CD8-positive, alpha-beta memory T cell (primary cell): ENCODE results near the gene SLMAP. TPM values are rescaled to one million over a fixed set of nuclear protein-coding genes. Genes with fewer than 3 reads are reported as not detected.

Experiments
- CTCF ChIA-PET: fragments of 350-600 bp; sonication (Branson Sonifier 250); formaldehyde crosslinking; loops from one replicate; lab custom pipeline; 2021; ENCODE audit warnings: antibody characterized with exemption; lab: Charles Lee
- POLR2A ChIA-PET: fragments of 350-600 bp; sonication (Branson Sonifier 250); formaldehyde crosslinking; loops from one replicate; lab custom pipeline; 2021; ENCODE audit warnings: antibody characterized with exemption; lab: Charles Lee
- DNase-seq, 5 donors: peaks; one replicate each; pipeline versions ENCODE4 v3.0.0 to v3.0.0-alpha.2; 2020 to 2022; ENCODE audit warnings: mixed read lengths in 1 of 5
- H3K27ac ChIP-seq: one replicate; pipeline ENCODE4 v1.7.0; 2013; ENCODE audit warnings: low read depth, mild to moderate bottlenecking, low read length, moderate library complexity
- H3K27me3 ChIP-seq: 2 replicates; pipeline ENCODE4 v1.7.0; 2013; ENCODE audit warnings: low read length, mild to moderate bottlenecking; ENCODE audit not compliant: insufficient read depth, poor library complexity, severe bottlenecking
- H3K36me3 ChIP-seq: 2 replicates; pipeline ENCODE4 v1.7.0; 2013; ENCODE audit warnings: mild to moderate bottlenecking, low read length, moderate library complexity; ENCODE audit not compliant: insufficient read depth
- H3K4me1 ChIP-seq: 2 replicates; pipeline ENCODE4 v1.7.0; 2013; ENCODE audit warnings: mild to moderate bottlenecking, low read length, moderate library complexity; ENCODE audit not compliant: insufficient read depth
- H3K4me3 ChIP-seq: 2 replicates; pipeline ENCODE4 v1.7.0; 2013; ENCODE audit warnings: mild to moderate bottlenecking, low read length
- H3K9me3 ChIP-seq: 2 replicates; pipeline ENCODE4 v1.7.0; 2013; ENCODE audit warnings: mild to moderate bottlenecking, low read length
- H3K27ac Mint-ChIP-seq, 8 donors: one replicate each; pipeline ENCODE4 v1.8.0; 2020 to 2021; ENCODE audit warnings: mixed read lengths in 8 of 8, mild to moderate bottlenecking in 6 of 8, inconsistent platforms in 3 of 8, moderate library complexity in 3 of 8
- H3K27me3 Mint-ChIP-seq, 2 donors: one replicate each; pipeline ENCODE4 v1.8.0; 2020 to 2021; ENCODE audit warnings: mixed read lengths in 2 of 2, mild to moderate bottlenecking in 1 of 2, moderate library complexity in 1 of 2
- H3K36me3 Mint-ChIP-seq, 3 donors: one replicate each; pipeline ENCODE4 v1.8.0; 2020 to 2021; ENCODE audit warnings: mixed read lengths in 3 of 3, inconsistent platforms in 1 of 3, mild to moderate bottlenecking in 1 of 3
- H3K4me1 Mint-ChIP-seq, 3 donors: one replicate each; pipeline ENCODE4 v1.8.0; 2020 to 2021; ENCODE audit warnings: mixed read lengths in 3 of 3, inconsistent platforms in 1 of 3, mild to moderate bottlenecking in 1 of 3
- H3K4me3 Mint-ChIP-seq, 7 donors: one replicate each; pipeline ENCODE4 v1.8.0; 2020 to 2021; ENCODE audit warnings: mixed read lengths in 7 of 7, mild to moderate bottlenecking in 6 of 7, moderate library complexity in 4 of 7, inconsistent platforms in 2 of 7
- H3K9me3 Mint-ChIP-seq, 5 donors: one replicate each; pipeline ENCODE4 v1.8.0; 2020 to 2022; ENCODE audit warnings: mixed read lengths in 5 of 5, mild to moderate bottlenecking in 3 of 5, moderate library complexity in 2 of 5, inconsistent platforms in 1 of 5
- polyA plus RNA-seq: library from polyadenylated mRNA; unstranded; fragments of 300-500 nt; fragmentation: Illumina TruSeq; gene quantifications from one replicate; pipeline ENCODE4 v1.2.3, GENCODE V29; 2021
- total RNA-seq, 2 experiments: library from RNA; stranded (reverse); gene quantifications; one replicate each; pipeline ENCODE4 v1.2.3, GENCODE V29; 2021

Gene SLMAP
- total and polyA plus RNA-seq, 3 experiments from 2014 or later = 26.7 to 57.8 (median 55.8) TPM

- Mint-ChIP-seq H3K4me3 (no peak overlapping the region), H3K27me3 (peaks cover 0 to 5% of the 10 kb centered on the region in 2 donors), H3K36me3 (no peaks in the 10 kb centered on the region), H3K27ac (no peak overlapping the region), H3K4me1 (peaks cover 4 to 10% (median 8%) of the 10 kb centered on the region in 3 donors), H3K9me3 (peaks cover 0 to 5% (median 0%) of the 10 kb centered on the region in 5 donors)
- DNase-seq = no peak
- Histone ChIP-seq H3K27me3 (no peaks in the 10 kb centered on the region), H3K36me3 (no peaks in the 10 kb centered on the region), H3K4me3 (no peak overlapping the region), H3K4me1 (peaks cover 11% of the 10 kb centered on the region), H3K27ac (no peak overlapping the region), H3K9me3 (peaks cover 7% of the 10 kb centered on the region)
- ChIA-PET POLR2A (no interaction called here), CTCF (no interaction called here)
Observed at GRCh38 chr3:57968501-57968900, 212.4 kb downstream of the SLMAP start.

DNA sequence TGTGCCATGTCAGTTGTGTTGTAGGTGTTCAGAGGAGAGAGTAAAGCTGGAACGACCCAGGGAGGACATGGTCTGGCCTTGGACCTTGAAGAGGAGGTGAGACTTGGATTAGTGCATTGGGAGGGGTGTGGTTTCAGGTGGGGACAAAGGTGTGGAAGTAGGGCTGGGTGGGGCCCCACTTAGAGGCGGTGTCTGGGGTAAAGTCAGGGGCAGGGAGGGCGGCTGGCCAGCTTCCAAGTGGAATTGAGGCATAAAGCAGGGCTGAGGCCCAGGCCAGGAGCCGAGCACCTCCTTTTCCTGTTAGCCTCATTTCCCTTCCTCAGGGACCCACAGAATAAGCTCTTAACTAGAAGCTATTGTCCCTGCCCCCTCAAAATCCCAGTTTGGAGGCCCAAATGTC lies 215.9 kb downstream of the SLMAP start:
- H3K27ac Mint-ChIP-seq = no peak overlapping the region
- H3K4me3 Mint-ChIP-seq = no peak overlapping the region
- CTCF ChIA-PET = no interaction called here

GRCh38 chr3:57972531-57973111 lies 216.5 kb downstream of the SLMAP start:
- Mint-ChIP-seq H3K4me1 (peaks cover 2 to 4% (median 3%) of the 10 kb centered on the region in 3 donors), H3K27me3 (no peaks in the 10 kb centered on the region), H3K36me3 (no peaks in the 10 kb centered on the region), H3K4me3 (no peak overlapping the region), H3K27ac (no peak overlapping the region), H3K9me3 (no peaks in the 10 kb centered on the region)
- ChIA-PET CTCF (no interaction called here), POLR2A (no interaction called here)
- no peak overlapping the region for H3K4me3 ChIP-seq
- H3K27me3 ChIP-seq = no peaks in the 10 kb centered on the region
- H3K4me1 ChIP-seq = peaks cover 10% of the 10 kb centered on the region
- no peak overlapping the region for H3K27ac ChIP-seq
- no peaks in the 10 kb centered on the region for H3K9me3 ChIP-seq
- no peak for DNase-seq
- no peaks in the 10 kb centered on the region for H3K36me3 ChIP-seq

More for the DNA sequence above, 215.9 kb downstream of the SLMAP start:
- Histone ChIP-seq H3K27ac (no peak overlapping the region), H3K36me3 (no peaks in the 10 kb centered on the region), H3K4me3 (no peak overlapping the region), H3K27me3 (no peaks in the 10 kb centered on the region), H3K9me3 (peaks cover 5% of the 10 kb centered on the region), H3K4me1 (peaks cover 11% of the 10 kb centered on the region)
- Mint-ChIP-seq H3K9me3 (peaks cover 0 to 5% (median 0%) of the 10 kb centered on the region in 5 donors), H3K36me3 (no peaks in the 10 kb centered on the region), H3K4me1 (peaks cover 4 to 10% (median 8%) of the 10 kb centered on the region in 3 donors), H3K27me3 (peaks cover 0 to 3% of the 10 kb centered on the region in 2 donors)
- DNase-seq = no peak
- POLR2A ChIA-PET = no interaction called here

DNA sequence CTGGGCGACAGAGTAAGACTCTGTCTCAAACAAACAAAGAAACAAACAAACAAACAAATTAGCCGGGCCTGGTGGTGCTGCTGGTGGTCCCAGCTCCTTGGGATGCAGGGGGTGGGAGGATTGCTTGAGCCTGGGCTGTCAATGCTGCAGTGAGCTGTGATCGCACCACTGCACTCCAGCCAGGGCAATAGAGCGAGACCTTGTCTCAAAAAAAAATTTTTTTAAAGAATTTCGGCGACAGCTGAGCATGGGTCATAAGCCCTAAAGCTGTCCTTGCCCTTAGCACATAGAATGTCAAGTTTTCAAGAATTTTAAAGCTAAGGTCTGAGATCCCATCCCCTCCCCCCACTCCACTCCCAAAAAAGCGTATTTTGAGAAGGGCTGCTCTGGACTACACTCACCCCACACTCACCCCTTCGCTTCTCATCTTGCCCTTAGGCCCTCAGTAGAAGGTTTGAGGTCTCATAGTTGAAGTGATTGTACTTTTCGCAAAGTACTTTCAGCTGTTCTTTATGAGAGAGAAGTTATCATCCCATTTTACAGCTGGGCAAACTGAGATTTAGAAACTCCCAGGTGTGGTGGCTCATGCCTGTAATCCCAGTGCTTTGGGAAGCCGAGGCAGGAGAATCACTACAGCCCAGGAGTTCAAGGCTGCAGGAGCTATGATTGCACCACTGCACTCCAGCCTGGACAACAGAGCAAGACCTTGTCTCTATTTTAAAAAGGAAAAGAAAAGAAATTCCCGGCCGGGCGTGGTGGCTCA lies 217.8 kb downstream of the SLMAP start:
- ChIA-PET POLR2A (no interaction called here), CTCF (no interaction called here)
- H3K9me3 Mint-ChIP-seq = no peaks in the 10 kb centered on the region

GRCh38 chr3:57974796-57975388 lies 218.8 kb downstream of the SLMAP start:
- Mint-ChIP-seq H3K4me3 (no peak overlapping the region), H3K9me3 (no peaks in the 10 kb centered on the region), H3K27ac (no peak overlapping the region), H3K27me3 (no peaks in the 10 kb centered on the region), H3K4me1 (no peaks in the 10 kb centered on the region), H3K36me3 (no peaks in the 10 kb centered on the region)
- ChIA-PET POLR2A (no interaction called here), CTCF (no interaction called here)
- no peaks in the 10 kb centered on the region for H3K4me1 ChIP-seq
- no peaks in the 10 kb centered on the region for H3K9me3 ChIP-seq
- H3K4me3 ChIP-seq = no peak overlapping the region
- no peaks in the 10 kb centered on the region for H3K27me3 ChIP-seq
- no peak overlapping the region for H3K27ac ChIP-seq
- no peaks in the 10 kb centered on the region for H3K36me3 ChIP-seq
- no peak for DNase-seq

More for the DNA sequence above, 217.8 kb downstream of the SLMAP start:
- no peaks in the 10 kb centered on the region for H3K36me3 Mint-ChIP-seq
- no peak overlapping the region for H3K4me3 Mint-ChIP-seq
- no peak overlapping the region for H3K27ac Mint-ChIP-seq
- Histone ChIP-seq H3K4me3 (no peak overlapping the region), H3K36me3 (no peaks in the 10 kb centered on the region), H3K9me3 (no peaks in the 10 kb centered on the region), H3K27me3 (no peaks in the 10 kb centered on the region), H3K27ac (no peak overlapping the region), H3K4me1 (no peaks in the 10 kb centered on the region)
- no peak for DNase-seq
- H3K27me3 Mint-ChIP-seq = no peaks in the 10 kb centered on the region
- H3K4me1 Mint-ChIP-seq = no peaks in the 10 kb centered on the region

DNA sequence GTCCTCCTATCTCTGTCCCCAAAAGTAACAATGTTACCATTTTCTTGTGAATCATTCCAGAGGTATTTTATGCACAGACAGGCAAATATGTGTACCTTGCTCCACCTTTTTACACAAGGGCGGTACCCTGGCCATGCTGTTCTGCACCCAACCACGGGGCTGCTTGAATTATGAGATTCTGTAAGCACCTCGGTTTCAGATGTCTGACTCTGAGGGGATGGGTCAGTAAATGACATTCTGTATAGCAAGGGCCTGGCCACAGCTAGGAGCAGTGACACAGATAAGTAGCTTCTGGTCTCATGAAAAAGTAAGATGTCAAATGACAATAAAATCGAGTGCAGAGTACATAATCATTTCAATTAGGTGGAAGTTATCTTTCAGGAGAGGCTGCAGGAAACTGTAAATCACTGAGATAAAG lies 221.7 kb downstream of the SLMAP start:
- Mint-ChIP-seq H3K4me3 (no peak overlapping the region), H3K9me3 (no peaks in the 10 kb centered on the region), H3K4me1 (peaks cover 0 to 1% (median 0%) of the 10 kb centered on the region in 3 donors), H3K27me3 (no peaks in the 10 kb centered on the region), H3K36me3 (no peaks in the 10 kb centered on the region), H3K27ac (no peak overlapping the region)
- Histone ChIP-seq H3K36me3 (no peaks in the 10 kb centered on the region), H3K9me3 (no peaks in the 10 kb centered on the region), H3K4me1 (no peaks in the 10 kb centered on the region), H3K27ac (no peak overlapping the region), H3K4me3 (no peak overlapping the region), H3K27me3 (no peaks in the 10 kb centered on the region)
- ChIA-PET CTCF (no interaction called here), POLR2A (no interaction called here)
- no peak for DNase-seq

- H3K27me3 ChIP-seq = no peaks in the 10 kb centered on the region
- no peak for DNase-seq
- no peak overlapping the region for H3K4me3 Mint-ChIP-seq
- no peaks in the 10 kb centered on the region for H3K36me3 Mint-ChIP-seq
- ChIA-PET POLR2A (no interaction called here), CTCF (no interaction called here)
- H3K27ac Mint-ChIP-seq = peak overlapping the region in 1 of 8 donors; percentile 57
- H3K9me3 ChIP-seq = no peaks in the 10 kb centered on the region
- H3K27ac ChIP-seq = no peak overlapping the region
- H3K4me1 Mint-ChIP-seq = peaks cover 0 to 3% (median under 1%) of the 10 kb centered on the region in 3 donors
- no peaks in the 10 kb centered on the region for H3K9me3 Mint-ChIP-seq
- H3K27me3 Mint-ChIP-seq = no peaks in the 10 kb centered on the region
- H3K4me1 ChIP-seq = peaks cover 2% of the 10 kb centered on the region
- no peak overlapping the region for H3K4me3 ChIP-seq
- no peaks in the 10 kb centered on the region for H3K36me3 ChIP-seq
Observed at GRCh38 chr3:57978316-57978715, 222.2 kb downstream of the SLMAP start.
